HG02885 (cell line): ENCODE data around the gene PLEKHM1.

Experiments
- ATAC-seq: cut with Tn5 transposase; IDR thresholded peaks from one replicate; pipeline ENCODE4 v1.9.1; 2021; ENCODE audit warnings: mild to moderate bottlenecking; ENCODE audit not compliant: unreplicated experiment, poor library complexity

Gene PLEKHM1

GRCh38 chr17:45405250-45406086 is 85.1 kb downstream of the PLEKHM1 start:
- ATAC-seq = no peak

- ATAC-seq = no peak
Measured at GRCh38 chr17:45404870-45405249, 85.7 kb downstream of the PLEKHM1 start.

- no peak for ATAC-seq
Measured at GRCh38 chr17:45403906-45404490, 86.5 kb downstream of the PLEKHM1 start.

- no peak for ATAC-seq
Measured at GRCh38 chr17:45402916-45403315, 87.6 kb downstream of the PLEKHM1 start.

GRCh38 chr17:45398800-45399199 is 91.7 kb downstream of the PLEKHM1 start:
- no peak for ATAC-seq

GRCh38 chr17:45397796-45398195 is 92.7 kb downstream of the PLEKHM1 start:
- ATAC-seq = no peak

- ATAC-seq = no peak
Measured at GRCh38 chr17:45396496-45397205, 93.9 kb downstream of the PLEKHM1 start.

- no peak for ATAC-seq
Measured at GRCh38 chr17:45395569-45396415, 94.7 kb downstream of the PLEKHM1 start.

- ATAC-seq = no peak
Measured at GRCh38 chr17:45394913-45395568, 95.5 kb downstream of the PLEKHM1 start.

GRCh38 chr17:45394564-45394912 is 96.0 kb downstream of the PLEKHM1 start:
- ATAC-seq = no peak

GRCh38 chr17:45394091-45394490 is 96.4 kb downstream of the PLEKHM1 start:
- ATAC-seq = no peak

GRCh38 chr17:45393411-45393810 is 97.1 kb downstream of the PLEKHM1 start:
- no peak for ATAC-seq

GRCh38 chr17:45391918-45392317 is 98.6 kb downstream of the PLEKHM1 start:
- ATAC-seq = no peak

- no peak for ATAC-seq
Measured at GRCh38 chr17:45391291-45391690, 99.2 kb downstream of the PLEKHM1 start.

- no peak for ATAC-seq
Measured at GRCh38 chr17:45389354-45389753, 101.2 kb downstream of the PLEKHM1 start.

- no peak for ATAC-seq
Measured at GRCh38 chr17:45388604-45389325, 101.8 kb downstream of the PLEKHM1 start.

GRCh38 chr17:45387739-45388138 is 102.8 kb downstream of the PLEKHM1 start:
- ATAC-seq = no peak

GRCh38 chr17:45386178-45386577 is 104.3 kb downstream of the PLEKHM1 start:
- ATAC-seq = no peak
